ENCODE data around the gene PPIC.
"Not testable (repeated sequence)": the region's sequence is repeated elsewhere in the genome, so short reads cannot be mapped to it uniquely, and the experiment has no call there.

The PPIC gene

DNA sequence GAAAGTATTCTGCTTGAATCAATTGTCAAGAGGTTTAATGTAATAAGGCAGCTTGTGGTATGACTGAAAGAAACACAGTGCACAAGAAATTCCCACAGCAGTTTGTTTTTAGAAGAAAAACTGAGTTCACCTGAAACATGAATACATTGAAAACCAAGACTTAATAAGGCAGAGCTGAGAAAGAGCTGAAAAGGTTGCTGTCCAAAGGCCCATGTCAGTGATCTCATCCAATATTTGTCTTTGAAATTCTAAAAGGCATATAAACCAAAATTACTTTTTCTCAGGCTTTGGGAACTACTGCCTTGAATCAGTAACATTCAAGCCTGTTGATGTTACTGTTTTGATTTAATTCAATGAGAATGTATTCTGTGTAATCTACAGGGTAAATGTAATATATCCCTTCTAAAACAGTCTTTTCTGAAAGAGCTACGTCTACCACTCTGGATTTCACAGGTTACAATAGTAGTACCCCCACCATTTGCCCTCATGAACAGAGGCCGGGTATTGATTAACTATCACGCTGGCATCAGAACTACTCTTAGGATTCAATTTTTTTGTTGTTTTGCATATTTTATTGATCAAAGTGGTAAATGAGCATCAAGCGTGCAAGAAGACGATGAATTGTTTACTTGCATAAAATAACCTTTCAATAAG lies 57.8 kb downstream of the PPIC start:
- no peak for DNase-seq (ENCODE audit: low read depth)
- TF ChIP-seq, protein P1, sequence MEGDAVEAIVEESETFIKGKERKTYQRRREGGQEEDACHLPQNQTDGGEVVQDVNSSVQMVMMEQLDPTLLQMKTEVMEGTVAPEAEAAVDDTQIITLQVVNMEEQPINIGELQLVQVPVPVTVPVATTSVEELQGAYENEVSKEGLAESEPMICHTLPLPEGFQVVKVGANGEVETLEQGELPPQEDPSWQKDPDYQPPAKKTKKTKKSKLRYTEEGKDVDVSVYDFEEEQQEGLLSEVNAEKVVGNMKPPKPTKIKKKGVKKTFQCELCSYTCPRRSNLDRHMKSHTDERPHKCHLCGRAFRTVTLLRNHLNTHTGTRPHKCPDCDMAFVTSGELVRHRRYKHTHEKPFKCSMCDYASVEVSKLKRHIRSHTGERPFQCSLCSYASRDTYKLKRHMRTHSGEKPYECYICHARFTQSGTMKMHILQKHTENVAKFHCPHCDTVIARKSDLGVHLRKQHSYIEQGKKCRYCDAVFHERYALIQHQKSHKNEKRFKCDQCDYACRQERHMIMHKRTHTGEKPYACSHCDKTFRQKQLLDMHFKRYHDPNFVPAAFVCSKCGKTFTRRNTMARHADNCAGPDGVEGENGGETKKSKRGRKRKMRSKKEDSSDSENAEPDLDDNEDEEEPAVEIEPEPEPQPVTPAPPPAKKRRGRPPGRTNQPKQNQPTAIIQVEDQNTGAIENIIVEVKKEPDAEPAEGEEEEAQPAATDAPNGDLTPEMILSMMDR (IDR thresholded peaks at IDR 0.05; ENCODE audit: low read length, missing control alignments): no peak
- no peak overlapping the region for H3K4me3 ChIP-seq (replicated peaks; ENCODE audit: low read depth, low read length)

DNA sequence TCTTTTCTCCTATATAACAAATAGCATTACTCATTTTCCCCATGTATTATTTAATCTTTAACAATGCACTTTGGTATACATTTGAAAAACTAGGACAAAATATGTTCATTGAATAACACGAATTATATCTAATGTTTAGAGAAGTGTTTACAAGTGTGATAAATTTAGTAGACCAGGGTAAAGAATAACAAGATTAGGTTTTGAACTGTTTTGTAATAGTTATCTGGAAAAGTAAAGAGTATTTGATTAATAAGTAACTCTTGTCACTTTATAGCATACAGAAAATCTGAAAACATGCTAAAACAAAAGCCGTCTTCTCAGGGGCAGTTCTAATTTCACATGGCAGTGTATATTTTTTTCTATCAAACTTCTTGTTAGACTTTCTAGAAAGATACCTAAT lies 58.5 kb downstream of the PPIC start:
- TF ChIP-seq, protein P1 (IDR thresholded peaks at IDR 0.05; ENCODE audit: low read length, missing control alignments): no peak
- no peak overlapping the region for H3K4me3 ChIP-seq (replicated peaks; ENCODE audit: low read depth, low read length)
- no peak for DNase-seq (ENCODE audit: low read depth)

- DNase-seq (ENCODE audit: low read depth): no peak
- TF ChIP-seq, protein P1 (IDR thresholded peaks at IDR 0.05; ENCODE audit: low read length, missing control alignments): no peak
- no peak overlapping the region for H3K4me3 ChIP-seq (replicated peaks; ENCODE audit: low read depth, low read length)
Observed at GRCh38 chr5:122977319-122977718, 59.2 kb downstream of the PPIC start.

GRCh38 chr5:122974251-122974650 lies 62.3 kb downstream of the PPIC start:
- not testable (repeated sequence) for DNase-seq (ENCODE audit: low read depth); H3K4me3 ChIP-seq (replicated peaks; ENCODE audit: low read depth, low read length)

DNA sequence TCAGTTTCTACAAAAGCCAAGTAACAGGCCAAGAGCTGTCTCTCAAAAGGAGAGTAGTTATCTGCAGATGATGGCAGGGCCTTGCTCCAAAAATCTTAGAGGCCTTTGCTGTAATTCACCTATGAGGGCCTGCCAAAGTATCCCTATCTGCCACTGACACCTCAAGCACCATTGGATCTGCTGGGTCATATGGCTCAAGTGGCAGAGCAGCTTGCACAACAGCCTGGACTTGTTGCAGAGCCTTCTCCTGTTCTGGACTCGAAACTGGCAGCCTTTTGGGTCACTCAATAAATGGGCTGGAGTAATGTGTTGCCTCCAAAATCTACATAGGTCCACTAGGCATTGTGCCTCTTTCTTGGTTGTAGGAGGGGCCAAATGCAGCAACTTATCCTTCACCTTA lies 62.8 kb downstream of the PPIC start:
- H3K4me3 ChIP-seq (replicated peaks; ENCODE audit: low read depth, low read length); DNase-seq (ENCODE audit: low read depth): not testable (repeated sequence)

Data from fibroblast of pulmonary artery (primary cell).